ENCODE measurements around the gene MYRF.
A peak's percentile ranks its signal among the peaks of the same experiment; 100 is the strongest.

Gene MYRF

GRCh38 chr11:61771985-61772455 is 19.6 kb downstream of the MYRF start:
- no peak for DNase-seq
- intact Hi-C loops (cut with DNase I) = no loop called here

GRCh38 chr11:61773356-61773755 is 20.9 kb downstream of the MYRF start:
- DNase-seq = no peak
- intact Hi-C loops (cut with DNase I) = no loop called here

GRCh38 chr11:61773809-61774208 is 21.4 kb downstream of the MYRF start:
- intact Hi-C loops (cut with DNase I) = no loop called here
- no peak for DNase-seq

GRCh38 chr11:61774411-61774810 is 22.0 kb downstream of the MYRF start:
- intact Hi-C loops (cut with DNase I) = no loop called here
- peak in 1 of 10 donors; percentile 86 for DNase-seq

- no peak for DNase-seq
- intact Hi-C loops (cut with DNase I) = no loop called here
These were observed 22.7 kb downstream of the MYRF start for GRCh38 chr11:61775106-61775505.

- no peak for DNase-seq
- intact Hi-C loops (cut with DNase I) = loop anchor here (1.0 kb wide), 1 partner anchor 27 kb away; no protein-coding TSS in a partner anchor
These were observed 23.4 kb downstream of the MYRF start for GRCh38 chr11:61775606-61776554.

- intact Hi-C loops (cut with DNase I) = loop anchor here (1.0 kb wide), 1 partner anchor 27 kb away; no protein-coding TSS in a partner anchor
- peak in 7 of 10 donors; percentile 51 to 94 (median 74) for DNase-seq
These were observed 24.2 kb downstream of the MYRF start for GRCh38 chr11:61776561-61777075.

GRCh38 chr11:61777234-61778090 is 25.0 kb downstream of the MYRF start:
- intact Hi-C loops (cut with DNase I) = no loop called here
- DNase-seq = peak in 6 of 10 donors; percentile 35 to 94 (median 55)

- peak in 1 of 10 donors; percentile 48 for DNase-seq
- intact Hi-C loops (cut with DNase I) = no loop called here
These were observed 26.0 kb downstream of the MYRF start for GRCh38 chr11:61778357-61778886.

GRCh38 chr11:61778920-61779650 is 26.6 kb downstream of the MYRF start:
- peak in 2 of 10 donors; percentile 76 to 85 for DNase-seq
- intact Hi-C loops (cut with DNase I) = no loop called here

GRCh38 chr11:61779666-61780525 is 27.5 kb downstream of the MYRF start:
- intact Hi-C loops (cut with DNase I) = no loop called here
- DNase-seq = peak in 2 of 10 donors; percentile 59 to 82

- peak in 2 of 10 donors; percentile 55 to 68 for DNase-seq
- intact Hi-C loops (cut with DNase I) = no loop called here
These were observed 28.2 kb downstream of the MYRF start for GRCh38 chr11:61780581-61781162.

- peak in 3 of 10 donors; percentile 52 to 78 (median 70) for DNase-seq
- intact Hi-C loops (cut with DNase I) = no loop called here
These were observed 29.1 kb downstream of the MYRF start for GRCh38 chr11:61781585-61781984.

- DNase-seq = peak in 1 of 10 donors; percentile 16
- intact Hi-C loops (cut with DNase I) = no loop called here
These were observed 29.9 kb downstream of the MYRF start for GRCh38 chr11:61782299-61782698.

GRCh38 chr11:61782841-61783240 is 30.4 kb downstream of the MYRF start:
- peak in 3 of 10 donors; percentile 35 to 67 (median 47) for DNase-seq
- intact Hi-C loops (cut with DNase I) = no loop called here

- DNase-seq = peak in 2 of 10 donors; percentile 55 to 58
- intact Hi-C loops (cut with DNase I) = no loop called here
These were observed 31.5 kb downstream of the MYRF start for GRCh38 chr11:61783717-61784505.

GRCh38 chr11:61784506-61784805 is 32.0 kb downstream of the MYRF start:
- peak in 3 of 10 donors; percentile 8 to 69 (median 67) for DNase-seq
- intact Hi-C loops (cut with DNase I) = no loop called here
